ENCODE data around the gene ODF4.
"Not testable (repeated sequence)": the region's sequence is repeated elsewhere in the genome, so short reads cannot be mapped to it uniquely, and the experiment has no call there.

The ODF4 gene

DNA sequence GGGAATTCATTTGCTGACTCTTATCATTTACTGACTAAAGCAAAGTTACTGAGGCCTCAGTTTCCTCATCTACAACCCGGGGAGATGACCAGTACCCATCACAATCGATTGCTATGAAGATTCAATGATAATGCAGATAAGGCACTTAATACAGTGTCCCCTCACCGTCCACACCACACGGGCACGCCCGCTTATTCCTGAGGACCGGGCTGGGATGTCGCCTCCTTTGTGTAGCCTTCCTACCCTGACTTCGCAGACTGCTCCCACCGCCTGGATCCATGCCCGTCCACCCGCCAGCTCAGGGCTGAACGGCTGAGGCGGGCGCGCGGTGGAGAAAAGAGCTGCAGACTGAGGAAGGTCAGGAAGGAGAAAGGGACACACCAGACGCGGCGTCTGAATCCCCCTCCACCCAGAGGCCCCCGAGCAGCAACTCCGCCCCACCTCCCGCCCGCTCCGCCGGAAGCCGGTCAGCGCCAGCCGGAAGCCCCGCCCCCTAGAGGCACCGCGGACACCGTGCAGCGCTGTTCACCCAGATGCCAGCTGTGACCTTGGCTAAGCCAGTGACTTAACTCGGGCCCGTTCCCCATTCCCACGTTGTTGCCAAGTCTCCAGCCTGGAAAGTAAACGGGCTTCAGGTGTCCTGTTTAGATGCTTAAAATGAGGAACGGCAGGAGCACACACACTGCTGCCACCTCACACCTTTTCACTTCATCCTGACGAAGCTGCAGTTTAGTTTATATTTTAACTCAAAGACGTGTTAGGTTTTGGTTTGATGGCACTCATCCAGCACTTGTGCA, 36.8 kb downstream of the ODF4 start, which contains the start of gene KRABD2:
Gene KRABD2 (minus strand): TSS at position 434 of the 797 bp plus-strand sequence.
- Histone ChIP-seq H3K9ac (ENCODE audit: low read length) (peak within 1 kb of the TSS; percentile 62), H3K36me3 (ENCODE audit: low read length) (peaks cover 35% of the 10 kb centered on the region), H3K4me2 (ENCODE audit: low read depth, low read length, poor library complexity, severe bottlenecking) (peak within 1 kb of the TSS; percentile 56), H2AFZ (ENCODE audit: low read depth, low read length, severe bottlenecking) (no peak within 1 kb of the TSS), H3K9me3 (ENCODE audit: insufficient read depth, low read length) (no peaks in the 10 kb centered on the region), H3K4me3 (ENCODE audit: insufficient read depth, low read length, poor library complexity, severe bottlenecking) (peak within 1 kb of the TSS; percentile 45), H3K27ac (ENCODE audit: low read depth, low read length) (peak within 1 kb of the TSS; percentile 51), H4K20me1 (ENCODE audit: low read depth, low read length) (peaks cover 18% of the 10 kb centered on the region), H3F3A (ENCODE audit: insufficient read depth) (peaks cover 49% of the 10 kb centered on the region), H3K27me3 (ENCODE audit: low read length) (no peaks in the 10 kb centered on the region), H3K9me2 (replicated peaks; ENCODE audit: insufficient read depth, low read length) (no peaks in the 10 kb centered on the region), H3K79me2 (ENCODE audit: insufficient read depth, low read length) (peaks cover 18% of the 10 kb centered on the region)
- TF ChIP-seq CTCF (IDR thresholded peaks at IDR 0.05; ENCODE audit: insufficient read depth, low read length, poor library complexity, severe bottlenecking) (peak; percentile 34), EZH2phosphoT487 (conservative IDR thresholded peaks at IDR 0.05; ENCODE audit: low read length) (no peak)

DNA sequence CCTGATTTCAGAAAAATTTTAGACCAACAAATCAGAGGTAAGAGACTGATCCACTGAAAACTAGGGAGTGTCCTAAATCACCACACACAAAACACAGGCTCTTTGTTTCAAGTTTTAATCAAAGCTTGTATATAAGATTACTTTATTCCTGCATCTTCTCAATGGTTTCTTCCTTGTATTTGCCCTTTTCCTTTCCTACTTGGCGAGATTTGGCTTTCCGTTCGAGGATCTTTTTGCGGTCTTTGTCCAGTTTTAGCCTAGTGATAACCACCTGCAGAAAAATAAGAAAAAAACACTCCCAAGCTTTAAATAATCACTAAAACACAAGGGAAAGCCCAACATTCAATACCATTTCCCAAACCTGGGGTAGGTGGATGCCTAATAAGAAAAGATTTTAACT, 37.8 kb downstream of the ODF4 start:
- Histone ChIP-seq H3K9ac (ENCODE audit: low read length) (no peak overlapping the region), H4K20me1 (ENCODE audit: low read depth, low read length) (peaks cover 19% of the 10 kb centered on the region), H3K27ac (ENCODE audit: low read depth, low read length) (peak overlapping the region; percentile 51; the same call in 1 of the 2 replicates), H3K9me2 (replicated peaks; ENCODE audit: insufficient read depth, low read length) (no peaks in the 10 kb centered on the region), H3K4me2 (ENCODE audit: low read depth, low read length, poor library complexity, severe bottlenecking) (peak overlapping the region; percentile 56), H3K79me2 (ENCODE audit: insufficient read depth, low read length) (peaks cover 27% of the 10 kb centered on the region), H3F3A (ENCODE audit: insufficient read depth) (peaks cover 58% of the 10 kb centered on the region), H2AFZ (ENCODE audit: low read depth, low read length, severe bottlenecking) (no peak overlapping the region), H3K36me3 (ENCODE audit: low read length) (peaks cover 44% of the 10 kb centered on the region), H3K9me3 (ENCODE audit: insufficient read depth, low read length) (no peaks in the 10 kb centered on the region), H3K27me3 (ENCODE audit: low read length) (no peaks in the 10 kb centered on the region), H3K4me3 (ENCODE audit: insufficient read depth, low read length, poor library complexity, severe bottlenecking) (no peak overlapping the region)
- TF ChIP-seq CTCF (IDR thresholded peaks at IDR 0.05; ENCODE audit: insufficient read depth, low read length, poor library complexity, severe bottlenecking) (no peak), EZH2phosphoT487 (conservative IDR thresholded peaks at IDR 0.05; ENCODE audit: low read length) (no peak)

DNA sequence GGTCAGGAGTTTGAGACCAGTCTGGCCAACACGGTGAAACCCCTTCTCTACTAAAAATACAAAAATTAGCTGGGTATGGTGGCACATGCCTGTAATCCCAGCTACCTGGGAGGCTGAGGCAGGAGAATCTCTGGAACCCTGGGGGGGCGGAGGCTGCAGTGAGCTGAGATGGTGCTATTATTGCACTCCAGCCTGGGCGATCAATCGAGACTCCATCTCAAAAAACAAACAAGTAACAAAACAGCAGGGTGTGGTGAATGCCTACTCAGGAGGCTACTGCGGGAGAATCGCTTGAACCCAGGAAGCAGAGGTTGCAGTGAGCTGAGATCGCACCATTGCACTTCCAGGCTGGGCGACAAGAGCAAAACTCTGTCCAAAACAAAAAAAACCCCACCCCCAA, 38.5 kb downstream of the ODF4 start:
- not testable (repeated sequence) for H3K27me3 ChIP-seq (ENCODE audit: low read length); H3K9me2 ChIP-seq (replicated peaks; ENCODE audit: insufficient read depth, low read length); H3K9me3 ChIP-seq (ENCODE audit: insufficient read depth, low read length); H3K9ac ChIP-seq (ENCODE audit: low read length); H3K27ac ChIP-seq (ENCODE audit: low read depth, low read length); H3K4me3 ChIP-seq (ENCODE audit: insufficient read depth, low read length, poor library complexity, severe bottlenecking); H2AFZ ChIP-seq (ENCODE audit: low read depth, low read length, severe bottlenecking); H3K4me2 ChIP-seq (ENCODE audit: low read depth, low read length, poor library complexity, severe bottlenecking)
- Histone ChIP-seq H4K20me1 (ENCODE audit: low read depth, low read length) (peaks cover 19% of the 10 kb centered on the region), H3K79me2 (ENCODE audit: insufficient read depth, low read length) (peaks cover 33% of the 10 kb centered on the region), H3K36me3 (ENCODE audit: low read length) (peaks cover 44% of the 10 kb centered on the region), H3F3A (ENCODE audit: insufficient read depth) (peaks cover 61% of the 10 kb centered on the region)

DNA sequence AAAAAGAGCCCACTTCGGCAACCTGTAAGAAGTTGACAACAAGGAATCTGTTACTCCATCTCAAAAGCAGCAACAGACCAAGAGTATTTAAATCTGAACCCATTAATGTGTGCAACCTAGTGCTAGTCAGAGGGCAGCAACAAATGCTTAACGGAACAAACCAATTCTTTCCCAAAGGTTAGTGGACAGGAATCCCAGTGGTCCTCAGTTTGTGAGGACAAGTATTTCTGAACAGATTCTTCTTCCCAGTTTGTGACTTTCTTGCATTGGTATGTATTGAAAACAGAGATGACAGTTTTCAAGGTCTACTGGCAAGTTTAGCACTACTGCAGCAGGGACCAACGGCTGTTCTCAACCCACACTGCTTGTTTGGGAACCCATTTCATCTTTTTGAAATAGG, 40.4 kb downstream of the ODF4 start:
- Histone ChIP-seq H3K36me3 (ENCODE audit: low read length) (peaks cover 44% of the 10 kb centered on the region), H3K4me2 (ENCODE audit: low read depth, low read length, poor library complexity, severe bottlenecking) (peak overlapping the region; percentile 81), H3K27ac (ENCODE audit: low read depth, low read length) (peak overlapping the region; percentile 38; the same call in 1 of the 2 replicates), H3K9me3 (ENCODE audit: insufficient read depth, low read length) (no peaks in the 10 kb centered on the region), H3K4me3 (ENCODE audit: insufficient read depth, low read length, poor library complexity, severe bottlenecking) (no peak overlapping the region), H3K9ac (ENCODE audit: low read length) (peak overlapping the region; percentile 85; the same call in 1 of the 2 replicates), H3K9me2 (replicated peaks; ENCODE audit: insufficient read depth, low read length) (no peaks in the 10 kb centered on the region), H3F3A (ENCODE audit: insufficient read depth) (peaks cover 61% of the 10 kb centered on the region), H3K79me2 (ENCODE audit: insufficient read depth, low read length) (peaks cover 33% of the 10 kb centered on the region), H4K20me1 (ENCODE audit: low read depth, low read length) (peaks cover 19% of the 10 kb centered on the region), H2AFZ (ENCODE audit: low read depth, low read length, severe bottlenecking) (no peak overlapping the region), H3K27me3 (ENCODE audit: low read length) (no peaks in the 10 kb centered on the region)
- TF ChIP-seq CTCF (IDR thresholded peaks at IDR 0.05; ENCODE audit: insufficient read depth, low read length, poor library complexity, severe bottlenecking) (no peak), EZH2phosphoT487 (conservative IDR thresholded peaks at IDR 0.05; ENCODE audit: low read length) (no peak)
